Midbrain (tissue), 1 donor: Measurements from ENCODE around the gene SPSB1.
A peak's percentile ranks its signal among the peaks of the same experiment; 100 is the strongest.

Source experiments
- DNase-seq: peaks from one replicate; lab custom pipeline; 2025; lab: John Stamatoyannopoulos, UW

SPSB1 gene

DNA sequence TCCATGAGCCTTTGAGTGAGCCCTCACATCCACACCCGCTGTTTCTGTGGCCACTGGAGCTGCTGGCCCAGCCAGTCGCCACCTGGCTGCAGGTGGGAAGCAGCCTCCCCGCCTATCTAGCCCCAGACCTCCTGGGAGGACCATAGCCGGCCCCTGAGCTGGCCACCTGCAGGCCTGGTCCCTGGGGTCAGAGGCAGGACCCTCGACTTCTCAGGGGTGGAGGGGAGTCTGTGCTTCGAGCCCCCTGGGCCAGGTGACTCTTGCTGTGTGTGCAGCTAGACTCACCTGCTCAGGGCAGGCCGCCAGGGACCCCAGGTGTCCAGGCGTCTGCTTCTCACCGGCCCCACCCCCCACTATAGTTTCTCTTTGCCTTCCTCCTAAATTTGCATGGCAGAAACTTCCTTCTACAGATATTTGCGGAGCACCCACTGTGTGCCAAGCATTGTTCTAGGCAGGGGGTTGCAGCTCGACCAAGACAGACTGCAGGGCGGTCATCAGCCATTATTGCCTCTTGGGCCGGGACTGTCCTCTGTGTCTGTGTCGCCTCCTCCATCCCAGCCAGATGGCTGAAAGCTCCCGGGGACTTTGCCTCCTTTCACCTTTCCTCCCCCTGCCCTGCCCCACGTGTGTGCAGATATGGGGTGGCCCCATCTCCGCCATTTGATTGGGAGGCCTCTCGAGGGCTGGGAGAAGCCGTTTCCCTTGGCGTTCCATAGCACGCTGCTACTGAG is 27.3 kb downstream of the SPSB1 start:
- no peak for DNase-seq

DNA sequence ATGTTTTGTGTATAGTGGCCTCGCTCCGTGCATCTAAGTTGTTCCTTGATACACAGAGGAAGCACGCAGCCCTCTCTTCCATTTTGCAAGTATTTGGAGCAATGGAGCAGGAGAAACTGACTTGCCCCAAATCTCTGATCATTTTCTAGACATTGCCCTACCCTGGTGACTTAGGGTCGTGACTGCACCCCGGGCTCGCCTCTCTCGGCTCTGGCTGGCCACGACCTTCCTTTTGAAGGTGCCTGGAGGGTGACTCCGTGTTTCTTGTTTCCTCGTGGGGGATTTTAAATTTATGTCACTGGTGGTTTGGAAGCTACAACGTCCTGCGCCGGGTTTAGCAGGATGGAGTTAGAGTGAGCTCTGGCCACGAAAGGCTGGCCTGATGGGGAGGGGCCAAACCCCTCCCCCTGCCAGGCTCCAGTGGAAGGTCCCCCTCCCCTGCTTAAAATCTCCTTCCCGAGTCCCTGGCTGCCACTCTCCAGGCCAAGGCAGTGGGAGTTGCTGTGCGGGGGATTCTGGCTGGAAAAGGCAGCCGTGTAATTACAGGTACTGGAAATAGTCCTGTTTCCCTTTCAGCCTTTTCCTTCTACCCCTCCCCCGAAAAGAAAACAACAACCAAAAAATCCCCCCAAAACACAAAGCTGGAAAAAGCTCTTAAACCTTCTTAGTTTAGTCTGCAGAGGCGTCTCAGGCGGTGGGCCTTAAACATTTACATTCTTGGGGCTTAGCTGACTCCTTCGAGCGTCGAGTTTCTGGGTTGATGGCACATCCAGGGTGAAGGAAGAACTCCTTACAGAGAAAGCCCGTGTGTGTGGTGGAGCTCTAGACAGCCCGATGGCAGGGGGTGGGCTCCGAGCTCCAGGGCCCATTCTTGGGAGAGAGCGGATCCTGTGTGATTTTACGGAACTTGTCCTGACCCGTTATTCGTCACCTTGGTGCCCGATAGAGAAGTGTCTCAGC is 28.1 kb downstream of the SPSB1 start:
- DNase-seq, result no peak

DNA sequence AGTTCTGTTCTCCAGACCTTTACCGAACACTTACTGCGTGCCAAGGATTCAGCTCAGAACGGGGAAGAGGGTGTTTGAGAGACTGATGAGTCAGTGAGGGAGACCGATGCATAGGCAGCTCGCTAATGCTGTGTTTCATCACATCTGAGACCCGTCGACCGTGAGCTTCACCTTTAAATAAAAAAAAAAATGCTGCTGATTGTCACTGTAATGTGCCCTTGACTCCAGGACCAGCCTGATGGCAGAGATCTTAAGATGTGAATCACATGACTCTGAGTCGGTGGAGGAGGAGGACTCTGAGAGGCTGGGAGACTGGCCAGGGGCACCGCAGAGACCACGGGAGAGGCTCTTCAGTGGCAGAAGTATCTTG is 28.8 kb downstream of the SPSB1 start:
- DNase-seq, result no peak

DNA sequence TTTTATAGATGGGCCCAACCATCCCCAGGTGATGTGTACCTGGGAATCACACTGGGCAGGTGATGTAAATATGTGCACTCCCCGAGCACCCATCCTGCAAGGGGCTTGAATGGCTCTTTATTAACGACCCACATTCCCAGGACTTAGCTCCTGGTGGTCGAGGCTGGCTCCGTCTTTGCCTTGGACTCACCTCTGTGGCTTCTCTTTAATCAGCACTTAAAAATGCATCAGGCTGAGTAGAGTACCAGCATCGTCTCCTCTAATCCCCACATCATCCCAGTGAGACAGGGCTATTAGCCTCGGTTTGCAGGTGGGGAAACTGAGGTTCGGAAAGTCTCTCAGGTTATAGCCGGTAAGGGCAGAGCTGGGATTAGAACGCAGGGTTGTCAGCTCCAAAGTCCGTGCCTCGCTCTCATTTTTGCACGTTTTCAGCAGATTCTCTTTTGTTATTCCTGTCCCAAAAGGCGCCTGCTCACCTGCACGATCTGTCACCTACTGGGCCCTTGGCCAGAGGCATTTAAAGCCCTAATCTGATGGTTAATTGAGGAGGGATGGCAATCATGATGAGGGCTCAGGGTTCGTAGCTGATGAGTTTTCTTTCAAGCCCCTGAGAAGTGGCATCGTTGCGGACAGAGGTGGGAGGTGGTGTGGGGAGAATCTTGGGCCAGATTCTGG is 29.4 kb downstream of the SPSB1 start:
- no peak for DNase-seq

DNA sequence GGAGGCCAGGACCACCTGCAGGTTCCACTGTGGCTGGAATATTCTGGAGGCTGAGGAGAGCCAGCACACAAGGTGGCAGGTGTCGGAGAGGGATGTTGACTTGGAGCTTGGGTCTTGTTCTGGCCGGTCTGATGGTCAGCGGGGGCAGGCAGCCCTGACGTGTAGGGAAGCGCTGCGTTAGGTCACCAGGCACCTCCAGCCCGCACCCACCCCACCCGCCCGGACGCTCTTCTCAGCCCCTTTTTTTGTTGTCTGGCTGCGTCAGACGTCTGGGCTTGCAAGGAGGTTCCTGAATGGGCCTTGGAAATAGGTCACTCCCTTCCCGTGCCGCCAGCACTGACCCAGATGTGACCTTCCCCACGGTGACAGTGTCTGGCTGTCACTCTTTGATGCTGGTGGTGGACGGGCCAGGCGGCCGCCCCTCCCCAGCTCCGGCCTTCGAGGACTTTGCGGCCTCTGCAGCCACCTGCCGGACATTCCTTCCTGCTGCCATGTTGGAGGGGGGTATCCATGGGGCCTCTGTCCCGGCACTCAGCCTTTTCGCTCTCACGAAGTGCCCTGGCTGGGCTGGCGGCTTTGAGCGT is 30.1 kb downstream of the SPSB1 start:
- peak; percentile 32 for DNase-seq

DNA sequence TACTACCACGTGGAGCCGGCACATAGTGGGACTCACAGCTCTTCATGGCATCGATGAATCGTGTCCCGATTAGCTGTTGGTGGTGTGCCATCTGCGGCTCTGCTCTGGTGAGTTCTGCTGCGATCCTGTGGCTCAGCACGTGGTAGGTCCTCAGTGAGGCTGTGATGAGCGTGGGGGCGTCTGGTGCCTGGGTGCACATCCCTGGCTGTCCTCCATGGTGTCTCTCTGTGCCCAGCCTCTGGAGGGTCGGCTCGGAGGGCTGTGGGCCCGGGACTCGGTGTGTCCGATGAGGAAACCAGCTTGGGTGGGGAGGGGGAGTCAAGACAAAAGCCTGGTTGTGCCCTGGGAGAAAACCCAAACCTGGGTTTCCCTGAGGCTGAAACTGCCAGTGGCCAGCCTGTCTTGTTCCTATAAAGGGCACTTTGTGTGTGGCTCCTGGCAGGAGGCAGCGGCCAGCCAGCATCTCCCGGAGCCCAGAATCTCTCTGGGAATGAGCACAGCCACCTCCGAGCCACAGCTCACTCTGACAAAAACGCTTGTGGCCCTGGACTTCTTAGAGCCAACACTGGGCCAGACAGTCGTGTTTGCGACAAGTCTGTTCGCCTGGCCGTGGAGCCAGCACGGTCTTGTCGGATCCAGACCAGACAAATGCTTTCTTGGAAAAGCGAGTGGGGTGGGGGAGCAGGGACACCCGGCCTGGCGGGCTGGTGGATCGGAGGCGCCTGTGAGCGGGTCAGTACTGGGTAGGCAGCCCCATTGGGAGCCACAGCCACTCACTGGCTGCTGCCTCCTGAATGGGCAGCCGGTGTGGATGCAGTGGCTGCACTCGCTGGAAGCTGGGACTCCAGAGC is 31.8 kb downstream of the SPSB1 start:
- peak; percentile 88 for DNase-seq

DNA sequence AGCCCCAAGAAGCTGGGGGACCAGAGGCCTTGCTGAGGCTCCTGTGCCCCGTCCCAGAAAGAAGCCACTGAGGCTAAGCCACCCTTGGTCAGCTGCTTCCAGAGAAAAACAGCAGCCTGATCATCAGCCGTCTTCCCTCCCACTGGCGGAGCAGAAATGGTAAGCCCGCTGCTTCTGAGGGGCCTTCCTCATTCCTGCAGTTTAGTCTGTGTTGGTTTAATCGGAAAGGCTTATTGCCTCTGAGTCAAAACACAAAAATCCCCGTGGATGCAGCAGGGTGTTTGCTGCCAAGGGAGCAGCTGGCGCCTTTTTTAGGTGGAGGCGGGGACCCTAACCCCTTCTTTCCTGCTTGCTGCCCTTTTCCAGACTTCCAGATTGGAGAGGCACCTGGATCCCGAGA is 33.9 kb downstream of the SPSB1 start:
- DNase-seq, result no peak

DNA sequence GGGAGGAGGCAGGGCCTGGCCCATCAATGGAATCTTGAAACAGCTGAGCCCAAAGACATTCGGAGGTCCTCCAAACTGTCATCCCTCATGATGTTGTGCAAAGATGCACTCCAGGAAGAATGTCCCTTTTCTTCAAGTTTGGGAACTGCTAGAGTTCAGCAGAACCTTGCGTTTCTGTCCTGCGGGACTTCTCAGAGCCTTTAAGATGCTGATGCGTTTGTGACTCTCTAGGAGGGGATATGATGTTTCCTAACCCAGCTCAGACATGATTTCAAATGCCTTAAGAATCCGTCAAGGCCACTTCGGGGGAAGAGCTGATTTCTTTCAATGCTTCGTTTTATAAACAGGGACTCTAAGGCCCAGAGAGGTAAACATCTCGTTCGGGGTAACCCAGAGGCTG is 35.5 kb downstream of the SPSB1 start:
- DNase-seq, result no peak

DNA sequence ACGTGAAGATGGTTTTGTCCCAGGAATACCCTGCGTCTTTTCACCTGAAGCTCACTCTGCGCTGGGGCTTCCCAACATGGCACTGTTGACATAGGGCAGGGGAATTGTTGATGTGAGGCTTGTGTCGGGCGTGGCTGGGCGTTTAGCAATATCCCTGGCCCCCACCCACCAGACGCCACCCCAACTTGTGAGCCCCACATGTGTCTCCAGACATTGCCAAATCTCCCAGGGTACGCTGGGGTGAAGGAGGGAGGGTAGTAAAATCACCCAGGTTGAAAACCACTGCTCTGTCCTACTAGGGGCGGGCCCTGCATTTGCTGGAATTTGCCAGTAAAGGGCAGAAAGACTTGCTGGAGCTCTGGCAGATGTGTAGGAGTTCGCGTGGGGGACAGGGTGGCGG is 36.0 kb downstream of the SPSB1 start:
- DNase-seq, result no peak

DNA sequence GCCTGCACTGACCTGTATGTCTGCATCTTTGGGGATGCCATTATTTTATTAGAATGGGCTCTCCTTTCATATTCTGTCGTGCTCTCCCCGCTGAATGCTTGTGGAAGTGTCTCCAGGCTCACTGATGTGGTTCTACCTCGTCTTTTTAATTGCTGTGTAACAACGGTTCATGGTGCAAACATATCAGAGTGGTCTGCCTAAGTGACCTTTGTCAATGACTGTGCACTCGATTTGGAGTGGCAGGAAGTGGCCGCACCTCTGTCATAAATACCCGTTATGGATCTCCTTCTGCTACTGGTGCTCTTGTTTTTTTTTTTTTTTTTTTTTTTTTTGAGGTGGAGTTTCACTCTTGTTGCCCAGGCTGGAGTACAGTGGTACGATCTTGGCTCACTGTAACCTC is 38.3 kb downstream of the SPSB1 start:
- DNase-seq, result no peak

DNA sequence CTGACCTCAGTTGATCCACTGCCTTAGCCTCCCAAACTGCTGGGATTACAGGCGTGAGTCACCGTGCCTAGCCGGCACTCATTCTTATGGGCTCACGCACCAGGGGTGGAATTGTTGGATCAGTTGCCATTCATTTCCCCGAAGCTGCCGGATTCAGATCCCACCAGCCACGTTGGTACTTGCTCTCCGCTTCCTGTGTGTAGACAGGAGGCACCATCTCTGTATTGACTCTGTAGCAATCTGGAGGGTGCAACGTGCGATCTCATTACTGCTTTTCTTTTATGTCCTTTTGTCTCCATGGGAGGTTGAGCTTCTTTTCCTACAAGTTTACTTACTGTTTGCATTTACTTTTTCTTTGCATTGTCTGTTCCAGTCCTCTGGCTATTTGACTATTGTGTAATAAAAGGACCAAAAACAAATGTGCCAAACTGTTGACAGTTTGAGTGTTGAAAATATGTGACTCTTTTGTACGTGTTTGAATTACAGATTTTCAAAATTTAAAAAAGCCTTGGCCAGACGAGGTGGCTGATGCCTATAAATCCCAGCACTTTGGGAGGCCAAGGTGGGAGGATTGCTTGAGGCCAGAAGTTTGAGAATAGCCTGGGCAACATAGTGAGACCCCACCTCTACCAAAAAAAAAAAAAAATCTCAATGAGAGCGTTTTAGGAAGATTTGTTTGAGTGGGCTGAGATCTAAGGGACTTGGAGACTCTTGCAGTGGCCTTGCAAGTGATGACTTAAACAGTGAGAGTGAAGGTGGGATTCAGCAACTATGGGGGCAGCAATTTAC is 39.1 kb downstream of the SPSB1 start:
- DNase-seq, result no peak

DNA sequence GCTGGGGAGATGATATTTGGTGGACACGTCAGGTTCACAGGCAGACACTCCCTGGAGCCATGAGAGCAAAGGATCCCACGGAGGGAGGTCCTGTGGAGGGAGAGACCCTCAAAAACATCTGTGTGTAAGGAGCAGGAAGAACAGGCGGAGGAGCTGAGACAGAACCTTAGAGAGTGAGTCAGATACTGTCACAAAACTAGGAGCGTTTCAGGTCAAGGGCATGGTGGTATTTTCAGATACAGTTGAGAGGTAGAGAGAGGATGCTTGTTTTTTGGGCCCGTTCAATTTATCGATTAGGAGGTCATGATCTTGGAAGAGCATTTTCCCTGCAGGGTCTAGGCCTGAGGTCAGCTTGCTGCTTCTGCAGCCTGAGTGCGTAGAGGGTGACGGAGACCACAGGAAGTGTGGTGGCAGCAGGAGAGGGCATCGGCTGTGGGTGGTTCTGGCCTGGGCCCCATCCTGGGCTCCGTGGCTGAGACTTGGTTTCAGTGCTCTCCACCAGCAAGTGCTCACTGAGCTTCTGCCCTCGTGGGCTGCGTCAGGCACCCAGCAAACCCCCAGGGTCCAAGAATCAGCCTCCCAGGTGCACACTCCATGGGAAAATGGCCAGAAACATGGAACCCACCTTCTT is 39.9 kb downstream of the SPSB1 start:
- no peak for DNase-seq

DNA sequence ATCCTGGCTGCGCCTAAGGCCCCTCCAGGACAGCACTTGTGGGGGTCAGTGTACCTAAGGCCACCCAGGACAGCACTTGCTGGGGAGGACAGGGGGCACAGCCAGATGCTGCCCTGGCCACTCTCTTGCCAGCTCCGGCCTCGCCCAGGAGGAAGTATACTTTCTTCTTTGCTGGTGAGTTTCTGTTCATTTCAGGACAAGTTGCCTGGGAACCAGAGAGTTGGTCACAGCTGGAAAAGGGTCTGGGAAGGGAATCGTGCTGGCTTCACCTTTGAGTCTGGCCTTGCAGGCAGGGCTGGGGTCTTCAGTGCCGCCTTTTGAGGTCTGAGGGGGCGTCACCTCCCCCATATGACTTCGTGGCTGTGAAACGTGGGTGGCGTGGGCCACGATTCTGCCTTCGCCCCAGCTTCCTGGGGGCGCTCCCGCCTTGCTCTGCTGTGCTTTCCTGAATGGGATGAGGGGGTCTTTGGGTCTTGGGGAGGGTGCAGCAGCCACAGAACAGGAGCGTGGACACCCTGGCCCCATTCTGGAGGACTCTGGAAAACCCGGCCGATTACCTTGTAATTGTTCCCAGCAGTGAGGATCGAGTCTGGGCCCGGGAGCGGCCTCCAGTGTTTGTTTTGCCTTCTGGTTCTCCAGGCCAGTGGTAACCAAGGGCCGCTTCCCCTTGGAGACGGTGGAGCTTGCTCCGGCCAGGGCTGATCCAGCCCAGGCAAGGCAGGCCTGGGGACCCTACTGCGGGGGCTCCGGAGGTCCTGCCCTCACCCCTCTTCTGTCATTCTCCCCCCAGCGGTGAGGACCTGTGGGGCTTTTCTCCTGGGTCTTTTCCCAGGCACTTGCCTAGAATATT is 45.9 kb downstream of the SPSB1 start:
- DNase-seq, result no peak

DNA sequence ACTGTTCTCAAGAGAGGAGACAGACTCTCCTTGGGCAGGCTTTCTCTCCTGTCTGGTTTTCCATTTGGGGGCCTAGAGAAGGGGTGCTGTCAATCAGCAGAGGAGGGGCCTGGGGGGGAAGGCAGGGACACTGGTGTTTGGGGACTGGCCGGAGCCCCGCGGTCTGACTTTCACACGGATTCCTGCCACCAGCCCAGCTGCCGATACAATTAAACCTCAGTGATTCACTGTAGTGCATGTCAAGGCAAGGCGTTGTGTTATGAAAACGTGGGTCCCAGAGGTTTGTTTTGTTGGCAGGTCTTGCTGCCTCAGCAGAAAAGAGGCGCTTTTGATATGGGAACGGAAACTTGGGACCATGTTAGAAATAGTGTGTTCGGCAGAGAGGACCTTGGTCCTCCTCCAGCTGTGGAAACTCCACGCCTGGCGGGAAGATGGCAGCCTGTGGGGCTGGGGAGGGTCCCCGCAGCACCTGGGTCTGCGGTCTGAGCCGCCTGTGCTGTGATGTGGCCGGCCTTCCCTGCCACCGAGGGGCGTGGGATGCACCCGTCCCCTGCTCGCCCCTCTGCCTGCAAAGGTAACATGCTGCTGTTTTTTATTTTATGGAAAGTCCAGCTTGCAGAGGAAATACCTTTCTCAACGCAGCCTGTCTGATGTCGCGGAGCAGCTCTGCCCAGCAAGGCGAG is 47.6 kb downstream of the SPSB1 start:
- no peak for DNase-seq

DNA sequence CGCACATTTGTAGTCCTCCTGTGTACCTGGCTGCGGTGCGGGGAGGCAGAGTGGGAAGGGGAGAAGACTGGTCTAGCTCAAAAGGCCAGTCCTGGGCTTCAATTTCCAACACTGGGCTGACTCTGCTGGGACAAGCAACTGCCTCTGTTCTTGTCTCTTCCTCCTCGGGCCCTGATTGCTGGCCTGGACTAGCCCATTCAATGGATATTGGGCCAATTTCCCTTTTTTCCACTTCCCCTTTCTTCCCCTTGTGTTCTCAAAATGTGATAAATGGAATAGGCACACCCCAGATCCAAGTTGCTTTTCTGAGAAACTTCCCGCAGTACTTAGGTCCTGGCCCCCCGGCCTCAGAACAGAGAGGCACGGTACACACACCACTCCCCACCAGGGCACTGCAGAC is 48.2 kb downstream of the SPSB1 start:
- DNase-seq, result no peak

DNA sequence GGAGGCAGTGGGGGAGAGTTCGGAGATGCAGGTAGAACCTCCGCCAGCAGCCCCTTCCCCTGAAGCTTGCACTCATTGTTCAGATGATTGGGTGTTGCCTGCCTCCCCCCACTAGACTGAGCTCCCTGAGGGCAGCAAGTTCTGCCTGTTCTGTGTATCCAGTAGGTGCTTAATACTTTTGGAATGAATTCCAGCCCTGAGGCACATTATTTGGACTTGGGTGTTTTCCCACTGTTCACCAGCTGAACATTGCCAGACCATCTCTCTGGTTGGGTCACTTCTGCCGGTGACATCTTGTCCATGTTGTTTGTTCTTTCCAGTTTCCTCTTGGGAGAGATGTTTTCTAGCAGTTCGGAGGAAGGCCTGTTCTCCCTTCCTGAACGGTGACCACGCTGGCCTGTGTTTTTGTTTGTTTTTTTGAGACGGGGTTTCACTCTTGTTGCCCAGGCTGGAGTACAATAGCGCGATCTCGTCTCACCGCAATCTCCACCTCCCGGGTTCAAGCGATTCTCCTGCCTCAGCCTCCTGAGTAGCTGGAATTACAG is 48.7 kb downstream of the SPSB1 start:
- DNase-seq, result no peak

DNA sequence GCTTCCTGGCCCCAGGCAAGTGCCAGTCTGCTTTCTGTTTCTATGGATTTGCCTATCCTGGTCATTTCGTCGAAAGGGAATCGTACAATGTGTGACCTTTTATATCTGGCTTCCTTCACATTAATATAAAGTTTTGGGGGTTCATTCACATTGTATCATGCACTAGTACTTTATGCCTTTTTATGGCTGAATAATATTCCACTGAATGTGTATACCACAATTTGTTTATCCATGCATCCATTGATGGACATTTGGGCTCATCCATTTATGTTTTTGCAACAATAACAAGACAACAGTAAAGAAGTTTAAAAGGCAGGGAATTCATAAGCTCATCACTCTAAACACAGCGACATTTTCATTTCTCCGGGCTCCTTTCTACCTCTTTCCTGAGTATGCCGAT is 50.6 kb downstream of the SPSB1 start:
- no peak for DNase-seq
